Spleen (tissue), 11 donors: ENCODE data around the gene SYNE2. TPM values are rescaled to one million over a fixed set of nuclear protein-coding genes. Genes with fewer than 3 reads are reported as not detected.
"Not testable (repeated sequence)": the region's sequence is repeated elsewhere in the genome, so short reads cannot be mapped to it uniquely, and the experiment has no call there.

Experiments
- DNase-seq: peaks from one replicate; pipeline ENCODE4 v3.0.0-alpha.2; 2020
- H3K27ac ChIP-seq, 8 donors: fragments of 200-600 bp; sonication (generic) in 7 of 8; 1 replicate in 4 of 8; 2 replicates in 4 of 8; pipeline versions ENCODE4 v1.5.0 to v1.8.0; 2016 to 2021; ENCODE audit warnings: inconsistent platforms in 4 of 8, mild to moderate bottlenecking in 4 of 8, moderate library complexity in 1 of 8
- H3K27me3 ChIP-seq, 7 donors: fragments of 200-600 bp; sonication (generic) in 6 of 7; replicated peaks in 1 of 7; 1 replicate in 4 of 7; 2 replicates in 3 of 7; pipeline versions ENCODE4 v1.5.0 to v1.8.0; 2016 to 2021; ENCODE audit warnings: inconsistent platforms in 3 of 7, mild to moderate bottlenecking in 1 of 7
- H3K36me3 ChIP-seq, 6 donors: fragments of 200-600 bp; sonication (generic) in 5 of 6; 1 replicate in 4 of 6; 2 replicates in 2 of 6; pipeline versions ENCODE4 v1.5.0 to v1.8.0; 2016 to 2021; ENCODE audit warnings: inconsistent platforms in 2 of 6
- H3K4me1 ChIP-seq, 6 donors: fragments of 200-600 bp; sonication (generic) in 5 of 6; 1 replicate in 3 of 6; 2 replicates in 3 of 6; pipeline versions ENCODE4 v1.5.0 to v1.8.0; 2016 to 2021; ENCODE audit warnings: inconsistent platforms in 3 of 6
- H3K4me3 ChIP-seq, 8 donors: fragments of 200-600 bp; sonication (generic) in 7 of 8; 1 replicate in 4 of 8; 2 replicates in 4 of 8; pipeline versions ENCODE4 v1.5.0 to v1.8.0; 2016 to 2021; ENCODE audit warnings: inconsistent platforms in 4 of 8, mild to moderate bottlenecking in 4 of 8, moderate library complexity in 2 of 8
- H3K9me3 ChIP-seq, 8 donors: fragments of 200-600 bp; sonication (generic) in 7 of 8; 1 replicate in 4 of 8; 2 replicates in 4 of 8; pipeline versions ENCODE4 v1.5.0 to v1.8.0; 2016 to 2021; ENCODE audit warnings: inconsistent platforms in 4 of 8
- POLR2A ChIP-seq, 3 donors: fragments of 450-650 bp; IDR thresholded peaks; one replicate each; pipeline ENCODE4 v1.5.1; 2017; ENCODE audit warnings: antibody characterized with exemption in 3 of 3, mild to moderate bottlenecking in 1 of 3
- POLR2AphosphoS5 ChIP-seq, 3 donors: sonication (generic); formaldehyde crosslinking; IDR thresholded peaks; one replicate each; pipeline ENCODE4 v1.5.1; 2017; ENCODE audit warnings: antibody characterized with exemption in 3 of 3
- WGBS, 5 donors: extraction: QIAGEN DNeasy Blood & Tissue Kit in 3 of 5; methylation state at CpG; one replicate each; pipeline versions ENCODE4 v1.1.5 to v1.1.7; 2013 to 2018; 5-methylcytosine and 5-hydroxymethylcytosine counted together
- intact Hi-C: fragments of 100-400 bp; cut with DNase I; formaldehyde crosslinking; loops from one replicate; pipeline ENCODE4 v1.15.0; 2023; ENCODE audit warnings: low total_unique reads
- polyA plus RNA-seq, 3 donors: library from polyadenylated mRNA; stranded (reverse); fragments of 200-250 nt; gene quantifications; one replicate each; pipeline ENCODE4 v1.2.1, GENCODE V29; 2013
- total RNA-seq, 7 donors: library from RNA; depleted of rRNA in 3 of 7; stranded (reverse); fragments of >200 nt in 3 of 7; fragmentation: NEBNext Ultra II Directional in 4 of 7; extraction: Animal tissue kit (Norgen Biotek cat#: 25700) in 4 of 7; gene quantifications; one replicate each; pipeline versions ENCODE4 v1.1.0 to v1.2.1, GENCODE V29; 2016 to 2021
- TF ChIP-seq, protein P1 (sequence below), 11 experiments: fragments of 200-600 bp in 7 of 11; fragments of 450-650 bp in 4 of 11; sonication (generic) in 4 of 11; IDR thresholded peaks in 8 of 11; conservative IDR thresholded peaks in 3 of 11; 1 replicate in 7 of 11; 2 replicates in 4 of 11; pipeline versions ENCODE4 v1.4.0 to v1.8.0; 2016 to 2021; ENCODE audit warnings: antibody characterized with exemption in 11 of 11, inconsistent platforms in 4 of 11, mild to moderate bottlenecking in 1 of 11
- donor health status: healthy with polysubstance abuse.
- donor health status: DM: no; HTN: no; CAD: no; lungs with moderate emphysema.
- donor health status: DM: no; HTN: no; CAD: no.
- donor health status: Bipolar disorder and iron deficiency.
- donor health status: healthy.
- donor health status: DM: no; HTN: no; CAD: no.
- donor health status: DM: yes; HTN: yes; CAD: no.

SYNE2 gene
- total and polyA plus RNA-seq, 10 donors, result 16.0 to 173 (median 147) TPM

DNA sequence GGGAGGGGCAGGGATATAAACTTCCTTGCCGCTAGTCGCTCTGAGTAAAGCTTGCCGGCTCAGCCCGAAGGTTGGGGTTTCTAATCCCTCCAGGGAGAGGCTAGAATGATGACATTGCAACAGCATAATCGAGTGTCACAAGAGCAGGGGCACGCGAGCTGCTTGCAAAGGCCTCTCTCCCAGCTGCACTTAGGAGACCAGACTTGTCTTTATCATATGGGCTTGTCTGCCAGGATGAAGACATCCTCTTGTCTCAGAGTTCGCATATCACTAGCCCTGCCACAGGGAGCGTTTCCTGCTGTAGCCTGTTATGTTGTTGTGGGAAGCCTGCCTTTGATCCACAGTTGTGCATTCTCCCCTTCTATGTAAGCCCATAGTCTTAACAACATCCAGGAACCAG lies 261.4 kb downstream of the SYNE2 start:
- TF ChIP-seq POLR2A (IDR thresholded peaks at IDR 0.05), result no peak
- TF ChIP-seq, protein P1, sequence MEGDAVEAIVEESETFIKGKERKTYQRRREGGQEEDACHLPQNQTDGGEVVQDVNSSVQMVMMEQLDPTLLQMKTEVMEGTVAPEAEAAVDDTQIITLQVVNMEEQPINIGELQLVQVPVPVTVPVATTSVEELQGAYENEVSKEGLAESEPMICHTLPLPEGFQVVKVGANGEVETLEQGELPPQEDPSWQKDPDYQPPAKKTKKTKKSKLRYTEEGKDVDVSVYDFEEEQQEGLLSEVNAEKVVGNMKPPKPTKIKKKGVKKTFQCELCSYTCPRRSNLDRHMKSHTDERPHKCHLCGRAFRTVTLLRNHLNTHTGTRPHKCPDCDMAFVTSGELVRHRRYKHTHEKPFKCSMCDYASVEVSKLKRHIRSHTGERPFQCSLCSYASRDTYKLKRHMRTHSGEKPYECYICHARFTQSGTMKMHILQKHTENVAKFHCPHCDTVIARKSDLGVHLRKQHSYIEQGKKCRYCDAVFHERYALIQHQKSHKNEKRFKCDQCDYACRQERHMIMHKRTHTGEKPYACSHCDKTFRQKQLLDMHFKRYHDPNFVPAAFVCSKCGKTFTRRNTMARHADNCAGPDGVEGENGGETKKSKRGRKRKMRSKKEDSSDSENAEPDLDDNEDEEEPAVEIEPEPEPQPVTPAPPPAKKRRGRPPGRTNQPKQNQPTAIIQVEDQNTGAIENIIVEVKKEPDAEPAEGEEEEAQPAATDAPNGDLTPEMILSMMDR (IDR thresholded peaks at IDR 0.05 in 8 of 11, conservative IDR thresholded peaks at IDR 0.05 in 3 of 11), result no peak
- no peak for TF ChIP-seq POLR2AphosphoS5 (IDR thresholded peaks at IDR 0.05)
- Histone ChIP-seq H3K27me3 (no peaks in the 10 kb centered on the region), H3K4me3 (no peak overlapping the region), H3K36me3 (peaks cover 0 to 97% (median 27%) of the 10 kb centered on the region in 6 donors), H3K4me1 (no peaks in the 10 kb centered on the region), H3K27ac (no peak overlapping the region), H3K9me3 (no peaks in the 10 kb centered on the region)
- 83 to 86% (median 85%) methylated on average over 8 to 9 of the region's 9 CpGs for WGBS, 5 donors
- no peak for DNase-seq
- intact Hi-C loops, result no loop called here

DNA sequence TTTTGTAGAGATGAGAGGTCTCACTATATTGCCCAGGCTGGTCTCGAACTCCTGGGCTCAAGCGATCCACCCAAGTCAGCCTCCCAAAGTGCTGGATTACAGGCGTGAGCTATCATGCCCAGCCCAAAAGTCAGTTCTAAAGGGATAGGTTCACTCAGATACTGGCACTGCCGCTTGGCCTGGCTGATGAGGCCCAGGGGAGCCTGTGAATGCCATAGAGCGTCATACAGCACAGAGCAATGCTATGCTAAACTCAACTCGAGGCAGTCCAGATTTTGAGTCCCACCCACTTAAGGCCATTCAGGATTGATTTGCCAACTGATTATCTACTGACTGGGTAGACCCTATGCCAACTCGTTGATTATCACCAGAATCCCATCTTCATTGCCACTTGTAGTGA lies 262.0 kb downstream of the SYNE2 start:
- intact Hi-C loops, result no loop called here
- peaks cover 0 to 97% (median 27%) of the 10 kb centered on the region in 6 donors for H3K36me3 ChIP-seq

GRCh38 chr14:64115401-64115800 lies 262.6 kb downstream of the SYNE2 start:
- H3K36me3 ChIP-seq, result peaks cover 0 to 97% (median 29%) of the 10 kb centered on the region in 6 donors

More for the DNA sequence above, 262.0 kb downstream of the SYNE2 start:
- WGBS, 5 donors, result 91 to 99% (median 95%) methylated on average over 4 to 7 of the region's 7 CpGs
- Histone ChIP-seq H3K27ac (no peak overlapping the region), H3K4me1 (no peaks in the 10 kb centered on the region), H3K4me3 (no peak overlapping the region), H3K9me3 (no peaks in the 10 kb centered on the region), H3K27me3 (no peaks in the 10 kb centered on the region)
- no peak for DNase-seq
- TF ChIP-seq POLR2A (IDR thresholded peaks at IDR 0.05), result no peak
- no peak for TF ChIP-seq POLR2AphosphoS5 (IDR thresholded peaks at IDR 0.05)
- TF ChIP-seq, protein P1 (IDR thresholded peaks at IDR 0.05 in 8 of 11, conservative IDR thresholded peaks at IDR 0.05 in 3 of 11), result no peak

DNA sequence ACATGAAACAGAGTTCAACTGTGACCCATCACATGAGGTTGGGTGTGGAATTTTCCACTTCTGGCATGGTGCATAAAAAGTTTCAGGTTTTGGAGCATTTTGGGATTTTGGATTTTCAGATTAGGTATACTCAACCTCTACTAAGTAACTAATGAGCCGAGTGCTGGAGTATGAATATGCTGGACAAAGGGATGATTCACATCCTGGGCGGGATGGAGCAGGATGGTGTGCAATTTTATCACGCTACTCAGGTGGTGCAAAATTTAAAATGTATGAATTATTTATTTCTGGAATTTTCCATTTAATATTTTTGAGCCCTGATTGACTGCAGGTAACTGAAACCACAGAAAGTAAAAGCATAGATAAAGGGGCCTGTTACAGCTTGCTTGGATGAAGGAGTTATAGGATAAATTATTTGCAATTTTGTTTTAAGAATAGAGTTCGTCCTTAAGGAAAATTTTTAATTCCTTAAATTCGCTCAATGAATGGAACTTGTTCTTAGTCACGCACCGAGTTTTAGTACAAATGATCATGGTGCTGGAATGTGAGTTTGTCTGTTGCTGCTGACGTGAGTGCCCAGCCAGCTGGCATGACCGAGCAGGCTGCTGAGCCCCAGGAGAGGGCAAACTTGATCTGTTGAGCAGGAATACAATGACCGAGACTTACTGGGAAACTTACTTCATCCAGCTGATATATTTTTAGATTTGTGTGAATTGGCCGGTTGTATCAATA lies 265.0 kb downstream of the SYNE2 start:
- H3K4me1 ChIP-seq, result no peaks in the 10 kb centered on the region
- intact Hi-C loops, result no loop called here
- WGBS, 5 donors, result 93 to 96% (median 94%) methylated on average over 11 of the region's 11 CpGs
- TF ChIP-seq, protein P1 (IDR thresholded peaks at IDR 0.05 in 8 of 11, conservative IDR thresholded peaks at IDR 0.05 in 3 of 11), result no peak
- TF ChIP-seq POLR2A (IDR thresholded peaks at IDR 0.05) (no peak), POLR2AphosphoS5 (IDR thresholded peaks at IDR 0.05) (no peak)
- peaks cover 0 to 100% (median 44%) of the 10 kb centered on the region in 6 donors for H3K36me3 ChIP-seq
- H3K9me3 ChIP-seq, result no peaks in the 10 kb centered on the region
- H3K27me3 ChIP-seq, result no peaks in the 10 kb centered on the region
- no peak overlapping the region for H3K27ac ChIP-seq
- H3K4me3 ChIP-seq, result no peak overlapping the region
- DNase-seq, result no peak

More at GRCh38 chr14:64115401-64115800, 262.6 kb downstream of the SYNE2 start:
- no peak for DNase-seq
- intact Hi-C loops, result no loop called here
- no peak overlapping the region for H3K4me3 ChIP-seq
- H3K27ac ChIP-seq, result no peak overlapping the region
- no peaks in the 10 kb centered on the region for H3K27me3 ChIP-seq
- no peak for TF ChIP-seq POLR2A (IDR thresholded peaks at IDR 0.05)
- TF ChIP-seq, protein P1 (IDR thresholded peaks at IDR 0.05 in 8 of 11, conservative IDR thresholded peaks at IDR 0.05 in 3 of 11), result no peak
- no peak for TF ChIP-seq POLR2AphosphoS5 (IDR thresholded peaks at IDR 0.05)
- 77 to 91% (median 90%) methylated on average over 6 of the region's 6 CpGs for WGBS, 5 donors
- no peaks in the 10 kb centered on the region for H3K9me3 ChIP-seq
- H3K4me1 ChIP-seq, result no peaks in the 10 kb centered on the region

GRCh38 chr14:64118403-64118742 lies 265.6 kb downstream of the SYNE2 start:
- H3K36me3 ChIP-seq, result peaks cover 0 to 100% (median 44%) of the 10 kb centered on the region in 6 donors
- H3K4me1 ChIP-seq, H3K27me3 ChIP-seq, intact Hi-C loops, DNase-seq, H3K4me3 ChIP-seq, H3K27ac ChIP-seq, H3K9me3 ChIP-seq: not testable (repeated sequence)
- 93 to 98% (median 97%) methylated on average over 7 of the region's 7 CpGs for WGBS, 5 donors
